ENCODE data around the gene UCK2. TPM values are rescaled to one million over a fixed set of nuclear protein-coding genes. Genes with fewer than 3 reads are reported as not detected.

Gene UCK2
- total and polyA plus RNA-seq, 2 donors (not counting 3 experiments of a cell fraction or from before 2014, with no cell fraction given), result 62.3 to 74.7 TPM

- TF ChIP-seq CTCF (IDR thresholded peaks at IDR 0.05; ENCODE audit: extremely low read depth in 1 of 2, insufficient read depth in 1 of 2, low read depth in 1 of 2, low read length in 2 of 2) (no peak), POLR2A (IDR thresholded peaks at IDR 0.05; ENCODE audit: low read depth, low read length) (no peak), MAX (IDR thresholded peaks at IDR 0.05; ENCODE audit: insufficient read depth, insufficient read length) (no peak), GATA2 (IDR thresholded peaks at IDR 0.05; ENCODE audit: insufficient read depth, insufficient read length, low read depth, low read length) (no peak), EZH2 (IDR thresholded peaks at IDR 0.05; ENCODE audit: borderline replicate concordance, low read depth, low read length, severe bottlenecking) (no peak), POLR2AphosphoS5 (IDR thresholded peaks at IDR 0.05; ENCODE audit: insufficient read depth, low read depth, low read length) (no peak), MYC (IDR thresholded peaks at IDR 0.05; ENCODE audit: low read depth, low read length) (no peak), FOS (IDR thresholded peaks at IDR 0.05; ENCODE audit: borderline replicate concordance, insufficient read depth, low read length) (no peak), JUN (IDR thresholded peaks at IDR 0.05; ENCODE audit: borderline replicate concordance, insufficient read depth, insufficient read length, low read depth) (no peak)
- FAIRE-seq (no peak), DNase-seq (ENCODE audit: low read depth, low spot score) (no peak)
- no peak overlapping the region for H3K4me3 ChIP-seq (replicated peaks in 1 of 3; ENCODE audit: insufficient read depth in 1 of 3, low read depth in 1 of 3, low read length in 3 of 3)
- ChIA-PET CTCF (interaction anchor here (1.6 kb wide), 1 partner anchor 19 kb away, joined by 4 read pairs; no protein-coding TSS in a partner anchor), POLR2A (no interaction called here)
- H3K9me1 ChIP-seq (replicated peaks; ENCODE audit: control insufficient read depth, extremely low read depth, insufficient read depth, low read length), result no peaks in the 10 kb centered on the region
- peaks cover 0 to 9% of the 10 kb centered on the region in 2 experiments for H3K36me3 ChIP-seq (ENCODE audit: control insufficient read depth in 2 of 2, extremely low read depth in 1 of 2, insufficient read depth in 2 of 2, low read length in 2 of 2)
- H4K20me1 ChIP-seq (replicated peaks; ENCODE audit: control insufficient read depth, extremely low read depth, insufficient read depth, low read length), result no peaks in the 10 kb centered on the region
- H3K9ac ChIP-seq (replicated peaks; ENCODE audit: extremely low read depth, insufficient read depth, low read length), result no peak overlapping the region
- no peaks in the 10 kb centered on the region for H3K9me3 ChIP-seq (replicated peaks; ENCODE audit: control insufficient read depth, insufficient read depth, low read length)
- no TSS peak for BruUV-seq (replicated peaks)
- no peaks in the 10 kb centered on the region for H3K27me3 ChIP-seq (ENCODE audit: control insufficient read depth in 2 of 2, insufficient read depth in 2 of 2, low read length in 2 of 2)
- H3K4me1 ChIP-seq (ENCODE audit: control insufficient read depth, extremely low read depth, insufficient read depth, low read length), result peaks cover 12% of the 10 kb centered on the region
- intact Hi-C loops (cut with micrococcal nuclease) (no loop called here), dilution Hi-C loops (cut with MboI; ENCODE audit: extremely low pct_ligation_motif_present, low sequenced_read_pairs) (no loop called here)
- H3K79me2 ChIP-seq (ENCODE audit: control insufficient read depth, insufficient read depth, low read length), result peaks cover 53% of the 10 kb centered on the region
- H3K4me2 ChIP-seq (ENCODE audit: insufficient read depth, low read length), result no peak overlapping the region
- no peak overlapping the region for H2AFZ ChIP-seq (ENCODE audit: low read depth, low read length)
- no peak overlapping the region for H3K27ac ChIP-seq (ENCODE audit: insufficient read depth, low read depth, low read length)
Measured at GRCh38 chr1:165890684-165891083, 63.3 kb downstream of the UCK2 start.
